Epithelial cell of prostate (primary cell): Measurements from ENCODE around the gene PAH.

Experiments used
- DNase-seq: peaks from one replicate; pipeline ENCODE4 v3.0.0-alpha.2; 2011; ENCODE audit warnings: low read depth, low spot score
- H3K27ac ChIP-seq: fragments of 450-650 bp; 2 replicates; pipeline ENCODE4 v1.5.1; 2017; ENCODE audit warnings: mild to moderate bottlenecking

PAH gene

GRCh38 chr12:102950950-102951619, 34.0 kb upstream of the PAH start:
- no peak overlapping the region for H3K27ac ChIP-seq
- DNase-seq, result no peak

DNA sequence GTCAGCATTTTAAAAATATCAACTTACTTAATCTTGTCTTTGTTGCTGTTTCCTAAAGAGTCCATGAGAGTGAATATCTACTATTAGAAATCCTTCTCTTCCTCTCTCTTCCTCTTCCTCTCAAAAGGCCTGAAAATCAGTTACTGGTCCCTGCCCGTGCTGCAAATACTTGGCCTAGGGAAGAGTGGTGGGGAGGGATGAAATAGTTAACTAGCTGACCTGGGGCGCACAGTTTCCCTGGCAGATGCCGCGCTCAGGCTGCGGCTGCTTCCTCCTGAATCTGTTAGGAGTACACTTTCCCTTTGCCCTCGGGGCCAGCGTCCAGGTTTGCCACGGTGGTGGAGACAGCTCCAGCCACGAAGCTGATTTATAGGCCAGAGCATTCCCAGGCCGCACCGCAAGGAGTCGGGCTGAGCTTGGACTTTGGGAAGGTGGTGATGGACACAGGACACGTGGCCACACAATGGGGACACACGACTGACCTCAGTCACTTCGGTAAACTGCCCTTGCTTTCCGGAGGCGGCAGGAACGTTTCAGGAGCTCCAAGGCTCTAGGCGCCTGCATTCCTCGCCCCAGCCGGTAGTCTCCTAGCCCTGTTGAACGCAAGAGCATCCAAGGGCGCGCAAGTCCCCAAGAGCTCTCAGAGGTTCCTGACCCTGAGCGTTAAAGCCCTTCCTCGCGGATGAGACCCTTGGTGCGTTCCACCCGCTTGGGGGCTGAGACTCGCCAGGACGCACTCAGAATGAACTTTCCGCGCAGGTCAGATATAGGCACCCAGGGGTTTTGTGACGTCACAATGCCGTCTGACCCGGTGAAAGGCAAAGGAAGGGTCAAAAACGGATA, 33.3 kb upstream of the PAH start:
- no peak overlapping the region for H3K27ac ChIP-seq
- DNase-seq, result no peak

GRCh38 chr12:102948941-102949352, 31.9 kb upstream of the PAH start:
- H3K27ac ChIP-seq, result no peak overlapping the region
- DNase-seq, result no peak

DNA sequence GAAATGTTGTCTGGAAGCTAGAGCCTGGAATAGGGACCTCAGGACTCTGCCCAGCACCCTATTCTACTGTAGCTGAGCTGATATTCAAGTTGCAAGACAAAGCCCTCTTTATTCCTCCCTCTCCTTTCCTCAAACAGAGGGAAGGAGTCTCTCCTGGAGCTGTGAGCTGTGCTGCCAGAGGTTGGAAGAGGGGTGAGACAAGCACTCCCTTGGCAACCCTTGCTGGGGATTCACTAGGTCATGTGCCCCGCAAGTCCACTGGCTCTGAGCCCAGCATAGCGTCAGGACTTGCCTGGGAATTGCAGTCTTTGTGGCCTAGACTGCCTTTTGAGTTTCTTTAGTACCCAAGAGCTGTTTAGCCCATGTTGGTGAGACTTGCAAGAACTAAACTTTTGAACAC, 29.0 kb upstream of the PAH start:
- H3K27ac ChIP-seq, result no peak overlapping the region
- no peak for DNase-seq

DNA sequence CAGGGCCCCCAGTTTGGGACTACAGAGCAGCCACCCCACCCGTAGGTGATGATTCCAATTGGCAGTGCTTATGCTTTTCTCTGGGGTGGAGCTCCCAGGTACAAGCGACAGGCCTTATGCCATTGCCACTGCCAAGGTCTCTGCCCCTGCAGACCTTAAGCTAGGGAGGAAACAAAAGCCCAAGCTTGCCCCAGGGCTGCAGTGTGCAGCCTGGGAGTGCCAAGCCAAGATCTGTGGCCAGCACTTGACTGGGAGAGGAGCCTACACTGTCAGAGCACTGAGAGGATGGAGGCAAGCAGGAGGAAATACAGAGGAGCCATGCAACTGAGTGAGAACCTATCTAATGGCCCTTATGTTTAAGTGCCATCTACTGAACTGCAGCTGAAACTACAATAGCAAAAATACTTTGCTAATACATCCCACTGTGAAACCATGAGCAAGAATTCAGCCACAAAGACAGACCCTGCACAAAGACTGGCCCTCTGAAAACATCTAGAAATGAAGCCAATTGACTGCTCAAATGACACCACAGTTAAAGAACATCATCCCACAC, 22.7 kb upstream of the PAH start:
- DNase-seq, result no peak

DNA sequence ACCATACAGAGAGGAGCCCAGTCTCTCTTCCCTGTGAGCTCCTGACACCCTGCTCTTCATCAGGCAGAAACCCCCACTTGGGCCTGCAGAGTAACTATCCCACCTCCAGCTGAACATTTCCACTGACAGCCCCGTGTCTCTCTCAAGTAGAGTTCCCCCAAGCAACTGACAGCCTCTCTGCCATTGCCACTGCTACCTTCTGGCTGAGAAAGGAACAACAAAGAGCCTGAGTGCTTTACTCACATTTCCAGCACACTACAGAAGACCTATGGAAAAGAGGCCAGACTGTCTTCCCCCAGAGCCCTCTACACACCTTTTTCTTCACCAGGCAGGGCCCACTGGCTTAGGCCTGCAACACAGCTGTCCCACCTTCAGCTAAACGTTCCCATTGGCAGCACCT, 22.0 kb upstream of the PAH start:
- no peak for DNase-seq
- H3K27ac ChIP-seq, result no peak overlapping the region

More for the DNA sequence above, 22.7 kb upstream of the PAH start:
- no peak overlapping the region for H3K27ac ChIP-seq

DNA sequence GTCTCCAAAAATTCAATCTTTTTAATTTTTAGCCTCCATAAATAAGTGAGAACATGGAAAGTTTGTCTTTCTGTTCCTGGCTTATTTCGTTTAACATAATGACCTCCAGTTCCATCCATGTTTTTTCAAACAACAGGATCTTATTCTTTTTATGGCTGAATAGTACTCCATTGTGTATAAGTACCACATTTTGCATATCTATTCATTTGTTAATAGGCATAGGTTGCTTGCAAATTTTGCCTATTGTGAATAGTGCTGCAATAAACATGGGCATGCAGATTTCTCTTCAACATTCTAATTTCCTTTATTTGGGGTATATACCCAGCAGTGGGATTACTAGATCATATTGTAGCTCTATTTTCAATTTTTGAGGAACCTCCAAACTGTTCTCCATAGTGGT, 16.1 kb upstream of the PAH start:
- DNase-seq, result no peak
- no peak overlapping the region for H3K27ac ChIP-seq

DNA sequence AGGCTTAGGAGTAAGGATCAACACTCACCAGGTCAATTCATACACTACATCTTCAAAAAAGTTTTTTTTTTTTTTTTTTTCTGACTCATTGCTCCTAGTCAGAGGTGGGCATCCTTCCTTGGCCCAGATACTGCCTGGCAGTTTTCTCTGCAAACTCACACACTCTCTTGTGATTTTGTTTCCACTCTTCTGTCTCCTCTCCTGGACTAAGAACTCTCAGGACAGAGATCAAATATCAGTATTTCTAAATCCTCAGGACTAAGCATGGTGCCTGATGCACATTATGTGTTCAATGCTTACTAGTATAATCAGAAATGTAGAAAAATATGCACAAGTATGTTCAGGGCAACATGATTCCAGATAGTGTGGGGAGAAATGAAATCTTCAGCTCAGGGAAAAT, 10.2 kb upstream of the PAH start:
- no peak for DNase-seq
- H3K27ac ChIP-seq, result no peak overlapping the region

GRCh38 chr12:102921240-102921639, 4.2 kb upstream of the PAH start:
- no peak for DNase-seq
- H3K27ac ChIP-seq, result no peak overlapping the region

GRCh38 chr12:102920271-102920670, 3.2 kb upstream of the PAH start:
- H3K27ac ChIP-seq, result no peak overlapping the region
- no peak for DNase-seq

DNA sequence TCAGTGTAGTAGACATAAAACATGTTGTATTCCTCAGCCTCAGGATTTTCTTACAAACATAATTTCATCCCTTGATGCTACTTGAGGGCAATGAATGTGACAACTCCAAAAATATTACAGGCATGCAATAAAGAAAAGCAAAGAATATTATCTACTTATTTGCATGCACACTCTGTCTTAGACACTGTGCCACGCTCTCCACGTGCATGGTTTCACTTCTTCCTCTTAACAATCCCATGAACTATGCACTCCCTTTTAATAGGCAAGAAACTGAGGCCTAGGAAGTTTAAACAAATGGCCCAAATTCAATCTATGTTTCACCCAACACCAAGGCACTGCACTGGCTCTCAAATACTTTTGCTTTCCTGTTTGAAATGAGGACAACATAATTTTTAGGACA, 1.8 kb upstream of the PAH start:
- H3K27ac ChIP-seq, result no peak overlapping the region
- no peak for DNase-seq

DNA sequence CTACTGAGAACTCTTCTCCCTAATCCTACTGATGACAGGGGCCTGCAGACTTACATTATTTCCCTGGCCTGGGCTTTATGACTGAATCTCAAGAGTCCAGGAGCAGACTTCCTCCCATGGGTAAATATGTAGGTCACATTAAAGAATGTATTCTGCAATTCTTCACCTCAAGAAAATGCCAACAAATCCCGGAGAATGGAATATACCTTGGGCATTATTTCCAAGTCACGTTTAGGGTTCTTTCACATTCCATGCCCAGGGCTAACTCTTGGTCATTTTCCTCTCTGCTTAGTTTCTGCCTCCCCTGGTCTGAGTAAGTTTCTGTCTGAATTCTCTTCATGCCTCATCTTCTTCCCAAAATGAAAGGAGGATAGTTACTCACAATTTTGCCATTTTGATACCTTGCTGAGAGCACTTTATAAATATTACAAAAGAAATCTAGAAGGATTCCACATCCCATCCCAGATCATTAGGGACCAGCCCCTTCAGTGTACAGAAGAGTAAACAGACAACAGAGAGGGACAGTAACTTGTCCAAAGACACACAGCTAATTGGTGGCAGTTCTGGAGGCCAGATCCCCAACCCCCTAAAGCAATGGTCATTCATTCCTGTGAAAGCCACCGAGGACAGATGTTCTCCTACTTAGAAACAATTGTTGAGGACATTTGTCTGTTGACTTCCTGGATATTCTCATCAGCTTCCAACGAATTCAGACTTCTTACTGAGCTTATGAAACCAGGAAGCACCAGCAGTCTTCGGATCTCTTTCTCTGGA, 605 bp downstream of the PAH start:
- DNase-seq, result no peak
- no peak overlapping the region for H3K27ac ChIP-seq

DNA sequence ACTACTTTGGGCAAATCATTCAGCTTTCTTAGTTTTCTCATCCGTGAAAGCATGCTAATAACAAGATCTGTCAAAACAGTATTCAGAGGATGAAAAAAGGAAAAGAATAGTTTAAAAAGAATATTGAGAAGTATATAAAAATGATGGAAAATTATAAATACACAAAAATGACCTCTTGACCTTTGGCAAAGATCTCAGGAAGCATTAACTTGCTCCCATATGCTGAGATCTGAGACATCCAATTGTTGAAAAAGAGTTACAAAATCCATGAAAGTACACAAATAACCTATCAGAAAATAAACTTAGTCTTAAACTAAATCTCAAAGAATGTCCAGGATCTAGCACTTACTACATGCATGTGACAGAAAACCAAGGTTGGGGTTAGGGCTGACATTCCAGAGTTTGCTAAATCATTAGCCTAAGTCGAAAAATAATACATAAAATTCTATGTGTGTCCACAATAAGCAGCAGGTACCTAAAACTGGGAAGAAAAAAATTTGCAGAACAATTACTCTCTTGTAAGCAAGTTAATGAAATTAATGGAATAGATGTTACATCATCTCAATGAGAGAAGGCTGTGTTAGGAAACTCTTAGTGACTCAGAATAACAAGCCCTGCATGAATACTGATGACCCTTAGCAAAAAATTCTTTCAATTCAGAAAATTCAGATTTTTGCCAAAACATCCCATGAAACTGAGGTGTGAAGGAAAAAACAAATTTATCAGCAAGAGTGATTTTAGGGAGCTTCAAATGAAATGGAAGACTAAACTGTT, 3.4 kb downstream of the PAH start:
- no peak for DNase-seq
- no peak overlapping the region for H3K27ac ChIP-seq

DNA sequence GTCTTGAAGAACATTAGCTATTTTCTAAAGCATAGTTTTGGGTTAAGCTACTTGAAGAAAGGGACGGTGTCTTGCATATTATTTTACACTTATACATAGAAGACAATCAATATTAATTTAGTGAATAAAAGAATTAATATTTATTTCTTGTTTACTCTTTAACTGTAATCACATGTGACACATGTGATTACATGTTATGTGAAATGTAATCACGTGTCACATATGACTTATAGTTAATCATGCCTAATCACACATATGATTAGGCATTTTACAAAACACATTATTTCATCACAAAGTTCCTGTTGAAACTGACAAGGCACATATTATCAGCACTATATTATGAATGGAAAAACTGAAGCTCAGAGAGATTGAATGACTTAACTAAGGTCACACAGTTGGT, 4.8 kb downstream of the PAH start:
- DNase-seq, result no peak
- H3K27ac ChIP-seq, result no peak overlapping the region

DNA sequence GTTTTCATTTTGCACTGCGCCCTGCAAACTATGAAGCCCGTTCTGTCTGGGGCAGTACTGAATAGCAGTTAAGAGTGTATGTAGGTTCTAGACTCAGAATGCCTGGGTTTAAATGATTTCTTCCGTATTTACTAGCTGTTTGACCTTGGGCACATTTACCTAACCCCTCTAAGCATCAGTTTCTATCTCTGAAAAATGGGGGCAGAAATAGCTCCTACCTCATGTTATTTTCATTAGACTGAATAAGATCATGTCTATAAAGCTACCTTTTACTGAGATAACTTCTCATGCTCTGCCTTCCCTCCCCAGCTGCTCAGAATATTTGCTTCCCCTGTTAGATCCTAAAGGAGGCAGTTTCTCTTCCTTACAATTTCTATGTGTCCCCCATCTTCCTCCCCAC, 5.7 kb downstream of the PAH start:
- no peak overlapping the region for H3K27ac ChIP-seq
- no peak for DNase-seq

GRCh38 chr12:102910792-102911191, 6.3 kb downstream of the PAH start:
- H3K27ac ChIP-seq, result no peak overlapping the region
- no peak for DNase-seq

GRCh38 chr12:102910137-102910536, 6.9 kb downstream of the PAH start:
- no peak for DNase-seq
- H3K27ac ChIP-seq, result no peak overlapping the region

GRCh38 chr12:102907918-102908317, 9.1 kb downstream of the PAH start:
- DNase-seq, result no peak
- H3K27ac ChIP-seq, result no peak overlapping the region

- H3K27ac ChIP-seq, result no peak overlapping the region
- DNase-seq, result no peak
Observed at GRCh38 chr12:102905229-102905628, 11.8 kb downstream of the PAH start.

GRCh38 chr12:102903337-102904007, 13.6 kb downstream of the PAH start:
- H3K27ac ChIP-seq, result no peak overlapping the region
- DNase-seq, result no peak
